HG03558 (cell line): Measurements from ENCODE around the gene FLVCR1.
"Not testable (repeated sequence)": the region's sequence is repeated elsewhere in the genome, so short reads cannot be mapped to it uniquely, and the experiment has no call there.

Source experiments
- ATAC-seq: cut with Tn5 transposase; IDR thresholded peaks from one replicate; pipeline ENCODE4 v1.9.1; 2021; ENCODE audit warnings: moderate number of reproducible peaks; ENCODE audit not compliant: unreplicated experiment; ENCODE audit errors: extremely low read depth

Gene FLVCR1

DNA sequence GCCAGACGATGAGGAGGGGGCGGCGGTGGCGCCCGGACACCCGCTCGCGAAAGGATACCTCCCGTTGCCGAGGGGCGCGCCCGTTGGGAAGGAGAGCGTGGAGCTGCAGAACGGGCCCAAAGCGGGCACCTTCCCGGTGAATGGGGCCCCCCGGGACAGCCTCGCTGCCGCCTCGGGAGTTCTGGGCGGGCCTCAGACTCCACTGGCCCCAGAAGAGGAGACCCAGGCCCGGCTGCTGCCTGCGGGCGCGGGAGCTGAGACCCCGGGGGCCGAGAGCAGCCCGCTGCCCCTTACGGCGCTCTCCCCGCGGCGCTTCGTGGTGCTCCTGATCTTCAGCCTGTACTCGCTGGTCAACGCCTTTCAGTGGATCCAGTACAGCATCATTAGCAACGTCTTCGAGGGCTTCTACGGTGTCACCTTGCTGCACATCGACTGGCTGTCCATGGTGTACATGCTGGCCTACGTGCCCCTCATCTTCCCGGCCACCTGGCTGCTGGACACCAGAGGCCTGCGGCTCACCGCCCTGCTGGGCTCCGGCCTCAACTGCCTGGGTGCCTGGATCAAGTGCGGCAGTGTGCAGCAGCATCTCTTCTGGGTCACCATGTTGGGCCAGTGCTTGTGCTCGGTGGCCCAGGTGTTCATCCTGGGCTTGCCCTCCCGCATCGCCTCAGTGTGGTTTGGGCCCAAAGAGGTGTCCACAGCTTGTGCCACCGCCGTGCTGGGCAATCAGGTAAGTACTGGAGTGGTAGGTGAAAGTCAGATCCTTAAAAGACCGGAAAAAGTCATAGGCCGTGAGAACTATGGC lies 588 bp downstream of the FLVCR1 start:
- no peak for ATAC-seq

- ATAC-seq: no peak
Measured at GRCh38 chr1:212860713-212861581, 2.9 kb downstream of the FLVCR1 start.

DNA sequence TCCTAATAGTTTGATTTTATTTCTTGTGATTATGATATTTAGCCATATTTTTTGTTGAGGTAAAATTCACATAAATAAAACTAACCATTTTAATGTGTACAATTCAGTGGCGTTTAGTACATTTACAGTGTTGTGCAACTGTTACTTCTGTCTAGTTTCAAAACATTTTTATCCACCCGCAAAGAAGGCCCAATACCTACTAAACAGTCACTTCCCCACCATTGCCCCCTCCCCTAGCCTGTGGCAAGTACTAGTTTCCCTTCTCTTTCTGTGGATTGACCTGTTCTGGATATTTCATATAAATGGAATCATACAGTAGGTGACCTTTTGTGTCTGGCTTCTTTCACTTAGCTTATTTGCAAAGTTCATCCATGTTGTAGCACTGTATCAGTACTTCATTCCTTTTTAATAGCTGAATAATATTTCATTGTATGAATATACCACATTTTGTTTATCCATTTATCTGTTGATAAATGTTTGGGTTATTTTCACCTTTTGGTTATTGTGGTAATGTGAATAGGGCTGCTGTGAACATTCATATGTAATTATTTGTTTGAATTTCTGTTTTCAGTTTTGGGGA lies 4.1 kb downstream of the FLVCR1 start:
- ATAC-seq: no peak

DNA sequence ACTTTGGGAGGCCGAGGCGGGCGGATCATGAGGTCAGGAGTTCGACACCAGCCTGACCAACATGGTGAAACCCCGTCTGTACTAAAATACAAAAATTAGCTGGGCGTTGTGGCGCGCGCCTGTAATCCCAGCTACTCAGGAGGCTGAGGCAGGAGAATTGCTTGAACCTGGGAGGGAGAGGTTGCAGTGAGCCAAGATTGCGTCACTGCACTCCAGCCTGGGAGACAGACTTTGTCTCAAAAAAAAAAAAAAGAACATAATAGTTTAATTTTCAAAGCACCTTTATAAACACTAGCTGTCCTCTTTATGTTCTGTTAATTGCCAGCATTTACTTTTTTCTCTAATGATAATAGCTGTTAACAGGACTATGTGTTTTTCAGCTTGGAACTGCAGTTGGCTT lies 5.3 kb downstream of the FLVCR1 start:
- ATAC-seq: not testable (repeated sequence)

GRCh38 chr1:212864201-212864600 lies 6.1 kb downstream of the FLVCR1 start:
- no peak for ATAC-seq

DNA sequence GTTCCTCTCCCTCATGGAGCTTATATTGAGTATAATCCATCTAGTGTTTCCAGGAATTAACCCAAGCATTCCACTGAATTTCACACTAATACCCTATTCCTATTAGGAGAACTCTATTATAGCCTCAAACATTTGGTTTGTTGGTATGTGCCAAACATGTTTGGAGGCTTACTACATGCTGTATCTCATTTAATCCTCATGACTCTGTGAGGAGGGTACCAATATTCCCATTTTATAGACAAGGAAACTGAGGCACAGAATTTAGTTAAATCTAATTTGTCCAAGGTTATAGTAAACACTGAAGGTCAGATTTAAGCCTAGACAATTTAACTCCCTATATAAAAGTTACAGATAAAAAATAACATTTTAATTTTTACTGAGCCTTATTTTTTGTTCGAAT lies 9.1 kb downstream of the FLVCR1 start:
- no peak for ATAC-seq

DNA sequence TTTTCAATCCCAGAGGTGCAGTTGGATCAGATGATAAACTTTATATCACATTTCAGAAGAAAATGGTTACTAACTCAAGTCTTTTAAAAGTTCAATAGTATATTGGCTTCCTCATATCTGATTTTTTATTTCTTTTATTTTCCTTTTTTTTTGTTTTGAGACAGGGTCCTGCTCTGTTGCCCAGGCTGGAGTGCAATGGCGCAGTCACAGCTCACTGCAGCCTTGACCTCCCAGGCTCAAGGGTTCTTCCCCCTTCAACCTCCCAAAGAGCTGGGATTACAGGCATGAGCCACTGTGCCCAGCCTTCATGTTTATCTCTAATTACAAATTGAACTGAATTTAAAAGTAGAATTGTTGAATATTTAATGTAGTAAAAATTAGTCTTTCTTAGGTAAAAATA lies 13.9 kb downstream of the FLVCR1 start:
- no peak for ATAC-seq

- no peak for ATAC-seq
Measured at GRCh38 chr1:212873518-212873917, 15.4 kb downstream of the FLVCR1 start.

GRCh38 chr1:212878418-212878817 lies 20.3 kb downstream of the FLVCR1 start:
- ATAC-seq: no peak

DNA sequence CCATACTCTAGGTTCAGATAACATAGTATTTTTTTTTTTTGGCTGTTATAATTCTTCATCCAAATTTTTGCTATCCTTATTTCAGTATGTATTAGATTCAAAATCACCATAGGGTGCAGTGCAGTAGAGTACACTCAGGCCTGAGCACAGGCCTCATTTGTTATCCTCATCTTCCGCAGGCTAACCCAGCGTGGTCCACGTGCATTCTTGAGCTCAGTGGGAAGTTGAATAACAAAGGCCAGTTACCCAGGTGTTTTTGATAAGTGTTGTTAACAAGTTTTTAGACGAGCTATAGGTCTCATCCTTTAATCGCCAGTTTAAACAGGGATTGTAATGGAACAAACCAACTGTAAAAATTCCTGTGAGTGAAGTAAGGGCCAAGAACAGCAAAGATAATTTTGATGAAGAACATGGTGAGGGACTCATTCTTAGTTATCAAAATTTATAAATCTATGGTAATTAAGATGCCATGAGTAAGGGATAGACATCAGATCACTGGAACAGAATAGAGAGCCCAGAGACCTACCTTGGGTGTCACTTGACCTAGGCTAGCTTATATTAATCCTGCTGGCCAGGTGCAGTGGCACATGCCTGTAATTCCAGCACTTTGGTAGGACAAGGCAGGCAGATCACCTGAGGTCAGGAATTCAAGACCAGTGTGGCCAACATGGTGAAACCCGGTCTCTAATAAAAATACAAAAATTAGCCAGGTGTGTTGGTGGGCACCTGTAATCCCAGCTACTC lies 22.0 kb downstream of the FLVCR1 start:
- ATAC-seq: no peak

- ATAC-seq: no peak
Measured at GRCh38 chr1:212884592-212884991, 26.5 kb downstream of the FLVCR1 start.

DNA sequence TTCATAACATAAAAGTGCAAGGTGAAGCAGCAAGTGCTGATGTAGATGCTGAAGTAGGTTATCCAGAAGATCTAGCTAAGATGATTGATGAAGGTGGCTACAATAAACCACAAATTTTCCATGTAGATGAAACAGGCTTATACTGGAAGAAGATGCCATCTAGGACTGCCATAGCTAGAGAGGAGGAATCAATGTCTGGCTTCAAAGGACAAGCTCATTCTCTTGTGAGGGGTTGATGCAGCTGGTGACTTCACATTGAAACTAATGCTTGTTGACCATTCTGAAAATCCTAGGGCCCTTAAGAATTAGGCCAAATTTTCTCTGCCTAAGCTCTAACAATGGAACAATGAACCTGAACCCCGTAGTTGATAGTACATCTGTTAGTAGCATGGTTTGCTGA lies 34.0 kb downstream of the FLVCR1 start:
- ATAC-seq: no peak

DNA sequence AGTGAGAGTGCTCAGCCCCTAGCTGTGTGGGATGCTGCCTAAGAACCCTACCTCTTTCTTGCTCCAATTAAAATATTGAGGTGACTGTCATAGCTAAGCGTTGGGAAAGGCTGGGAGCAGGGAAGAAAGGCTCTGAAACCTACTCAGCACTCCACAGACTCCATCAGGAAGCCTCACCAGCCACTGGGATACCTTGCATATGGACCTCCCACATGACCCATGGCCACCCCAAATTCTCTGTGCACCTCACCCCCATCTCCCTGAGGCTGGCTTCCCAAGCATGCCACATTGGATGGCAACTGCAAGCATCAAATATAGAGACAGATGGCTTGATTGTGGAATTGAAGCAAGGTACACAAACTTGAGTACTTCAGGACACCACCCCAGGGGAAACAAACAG lies 41.8 kb downstream of the FLVCR1 start:
- no peak for ATAC-seq

GRCh38 chr1:212901290-212901689 lies 43.2 kb downstream of the FLVCR1 start:
- ATAC-seq: no peak

DNA sequence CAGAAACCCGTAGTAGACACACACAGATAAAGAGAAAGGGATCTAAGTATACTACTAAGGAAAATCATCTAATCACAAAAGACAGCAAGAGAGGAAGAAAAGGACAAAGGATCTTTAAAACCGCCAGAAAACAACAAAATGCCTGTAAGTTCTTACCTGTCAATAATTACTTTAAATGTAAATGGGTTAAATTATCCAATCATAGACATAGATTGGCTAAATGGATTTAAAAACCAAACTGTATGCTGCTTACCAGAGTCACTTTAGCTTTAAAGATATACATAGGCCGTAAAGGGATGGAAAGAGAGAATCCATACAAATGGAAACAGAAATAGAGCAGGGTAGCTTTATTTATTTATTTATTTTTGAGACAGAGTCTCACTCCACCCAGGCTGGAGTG lies 44.0 kb downstream of the FLVCR1 start:
- no peak for ATAC-seq

DNA sequence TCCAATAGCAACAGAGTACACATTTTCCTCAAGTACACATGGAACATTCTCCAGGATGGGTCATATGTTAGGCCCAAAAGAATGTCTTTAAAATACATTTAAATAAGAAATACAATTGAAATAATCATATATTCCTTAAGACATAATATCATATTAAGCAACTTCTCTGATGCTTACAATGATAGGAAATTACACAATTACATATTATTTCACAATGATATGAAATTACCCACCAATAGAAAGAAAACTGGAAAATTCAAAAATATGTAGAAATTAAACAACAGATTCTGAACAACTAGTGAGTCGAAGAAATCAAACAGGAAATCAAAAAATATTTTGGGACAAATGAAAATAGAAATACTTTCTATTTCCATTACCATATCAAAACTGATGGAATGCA lies 45.6 kb downstream of the FLVCR1 start:
- ATAC-seq: no peak

GRCh38 chr1:212908071-212908470 lies 50.0 kb downstream of the FLVCR1 start:
- not testable (repeated sequence) for ATAC-seq

- ATAC-seq: no peak
Measured at GRCh38 chr1:212908971-212909370, 50.9 kb downstream of the FLVCR1 start.

GRCh38 chr1:212909652-212910063 lies 51.6 kb downstream of the FLVCR1 start:
- ATAC-seq: no peak

GRCh38 chr1:212910213-212910612 lies 52.1 kb downstream of the FLVCR1 start:
- ATAC-seq: not testable (repeated sequence)
